Loucy (cell line): ENCODE measurements around the gene RYR2.

Experiments used
- CTCF ChIP-seq: fragments of 200-600 bp; sonication (generic); conservative IDR thresholded peaks from 2 replicates; pipeline ENCODE4 v1.5.1; 2014; ENCODE audit warnings: mild to moderate bottlenecking, antibody characterized with exemption, low read length
- EZH2phosphoT487 ChIP-seq: fragments of 200-600 bp; IDR thresholded peaks from 2 replicates; pipeline ENCODE4 v1.6.1; 2018; ENCODE audit warnings: antibody characterized with exemption, mild to moderate bottlenecking, moderate library complexity, borderline replicate concordance

GRCh38 chr1:237737448-237737847, 695.5 kb downstream of the RYR2 start:
- TF ChIP-seq CTCF (no peak), EZH2phosphoT487 (no peak)
